ENCODE results near the gene CLC.

DNA sequence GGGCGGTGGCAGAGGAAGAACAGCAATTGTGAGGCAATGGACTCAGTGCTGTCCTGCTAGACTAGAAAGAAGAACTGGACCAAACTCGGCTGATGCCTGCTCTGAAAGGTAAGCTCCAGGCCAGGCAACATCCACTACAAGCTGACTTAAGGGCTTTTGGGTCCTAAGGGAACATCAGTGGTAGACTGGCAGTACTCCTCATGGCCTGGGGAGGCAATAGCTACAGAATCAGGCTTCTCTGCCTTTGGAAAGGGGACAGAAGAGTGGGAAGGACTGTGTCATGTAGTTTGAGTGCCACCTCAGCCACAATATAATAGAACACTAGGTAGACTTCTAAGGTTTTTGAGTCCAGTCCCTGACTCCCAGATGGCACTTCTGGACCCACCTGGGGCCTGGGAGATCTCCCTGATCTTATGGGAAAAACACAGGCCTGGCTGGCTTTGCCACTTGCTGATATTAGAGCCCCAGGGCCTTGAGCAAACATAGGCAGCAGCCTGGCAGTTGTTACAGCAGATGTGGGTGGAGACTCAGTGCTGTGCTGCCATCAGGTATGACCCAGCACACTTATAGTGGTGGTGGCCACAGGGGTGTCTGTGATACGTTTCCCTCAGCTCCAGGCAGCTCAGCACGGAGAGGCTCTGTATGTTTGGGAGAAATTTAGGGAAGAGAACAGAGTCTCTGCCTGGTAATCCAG lies 9.2 kb upstream of the CLC start:
- TF ChIP-seq TAF1 (IDR thresholded peaks at IDR 0.05; ENCODE audit: borderline replicate concordance, low read depth, low read length) (no peak), POLR2AphosphoS5 (IDR thresholded peaks at IDR 0.05; ENCODE audit: low read depth, low read length) (no peak)

Measured in GM12892 (cell line).